Suprapubic skin (tissue), 4 donors: Measurements from ENCODE around the gene DCTPP1.

Source experiments
- CTCF ChIP-seq, 2 donors: fragments of 200-600 bp in 1 of 2; fragments of 450-650 bp in 1 of 2; sonication (generic) in 1 of 2; IDR thresholded peaks; one replicate each; pipeline ENCODE4 v1.5.1; 2016 to 2019; ENCODE audit warnings: antibody characterized with exemption in 2 of 2, mild to moderate bottlenecking in 1 of 2, moderate library complexity in 1 of 2
- EP300 ChIP-seq: sonication (generic); formaldehyde crosslinking; IDR thresholded peaks from one replicate; pipeline ENCODE4 v1.6.1; 2017; ENCODE audit warnings: antibody characterized with exemption
- POLR2A ChIP-seq, 2 donors: fragments of 450-650 bp; IDR thresholded peaks; one replicate each; pipeline ENCODE4 v1.6.1; 2017; ENCODE audit warnings: antibody characterized with exemption in 2 of 2, mild to moderate bottlenecking in 2 of 2, moderate library complexity in 2 of 2
- POLR2AphosphoS5 ChIP-seq, 3 donors: sonication (generic); formaldehyde crosslinking; IDR thresholded peaks; one replicate each; pipeline ENCODE4 v1.6.1; 2017; ENCODE audit warnings: antibody characterized with exemption in 3 of 3

GRCh38 chr16:30458561-30459394 is 28.9 kb upstream of the DCTPP1 start:
- TF ChIP-seq CTCF (IDR thresholded peaks at IDR 0.05) (no peak), POLR2A (IDR thresholded peaks at IDR 0.05) (no peak), EP300 (no peak), POLR2AphosphoS5 (IDR thresholded peaks at IDR 0.05) (no peak)
